GM13977 (cell line): ENCODE measurements around the gene MED23.

Source experiments
- DNase-seq: peaks from one replicate; pipeline ENCODE4 v3.0.0; 2012; ENCODE audit warnings: low spot score
- in situ Hi-C: fragments of 300-500 bp; cut with MboI; formaldehyde crosslinking; loops from one replicate; pipeline ENCODE4 v1.12.0; 2022; ENCODE audit warnings: low sequenced_read_pairs, low pct_unique_long_range_greater_than_20kb, mixed read lengths, inconsistent platforms; ENCODE audit not compliant: unreplicated experiment
- TF ChIP-seq, protein P1 (sequence below): IDR thresholded peaks from 2 replicates; pipeline ENCODE4 v1.5.1; 2012; ENCODE audit warnings: mild to moderate bottlenecking, control low read depth; ENCODE audit not compliant: insufficient read depth; ENCODE audit errors: extremely low read depth, missing control alignments

The MED23 gene

DNA sequence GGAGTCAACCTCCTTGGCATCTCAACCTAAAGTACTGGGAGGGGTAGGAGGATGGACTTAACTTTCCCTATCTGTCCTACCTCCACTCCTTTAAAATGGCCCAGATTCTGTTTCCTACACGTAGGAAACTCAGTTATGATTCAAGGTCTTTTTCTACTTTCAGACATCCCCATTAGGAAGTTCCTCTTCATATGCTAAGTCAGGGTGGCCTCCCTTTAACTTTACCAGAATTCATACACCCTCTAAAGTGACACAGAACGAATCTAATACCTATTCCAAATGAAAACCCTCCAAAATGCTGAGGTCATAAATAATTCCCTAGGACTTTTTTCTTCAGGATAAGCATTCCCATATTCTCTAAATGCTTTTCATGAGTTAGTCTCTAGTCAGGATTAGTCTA lies 39.4 kb downstream of the MED23 start:
- TF ChIP-seq, protein P1, sequence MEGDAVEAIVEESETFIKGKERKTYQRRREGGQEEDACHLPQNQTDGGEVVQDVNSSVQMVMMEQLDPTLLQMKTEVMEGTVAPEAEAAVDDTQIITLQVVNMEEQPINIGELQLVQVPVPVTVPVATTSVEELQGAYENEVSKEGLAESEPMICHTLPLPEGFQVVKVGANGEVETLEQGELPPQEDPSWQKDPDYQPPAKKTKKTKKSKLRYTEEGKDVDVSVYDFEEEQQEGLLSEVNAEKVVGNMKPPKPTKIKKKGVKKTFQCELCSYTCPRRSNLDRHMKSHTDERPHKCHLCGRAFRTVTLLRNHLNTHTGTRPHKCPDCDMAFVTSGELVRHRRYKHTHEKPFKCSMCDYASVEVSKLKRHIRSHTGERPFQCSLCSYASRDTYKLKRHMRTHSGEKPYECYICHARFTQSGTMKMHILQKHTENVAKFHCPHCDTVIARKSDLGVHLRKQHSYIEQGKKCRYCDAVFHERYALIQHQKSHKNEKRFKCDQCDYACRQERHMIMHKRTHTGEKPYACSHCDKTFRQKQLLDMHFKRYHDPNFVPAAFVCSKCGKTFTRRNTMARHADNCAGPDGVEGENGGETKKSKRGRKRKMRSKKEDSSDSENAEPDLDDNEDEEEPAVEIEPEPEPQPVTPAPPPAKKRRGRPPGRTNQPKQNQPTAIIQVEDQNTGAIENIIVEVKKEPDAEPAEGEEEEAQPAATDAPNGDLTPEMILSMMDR, result no peak
- in situ Hi-C loops, result no loop called here
- DNase-seq, result no peak

DNA sequence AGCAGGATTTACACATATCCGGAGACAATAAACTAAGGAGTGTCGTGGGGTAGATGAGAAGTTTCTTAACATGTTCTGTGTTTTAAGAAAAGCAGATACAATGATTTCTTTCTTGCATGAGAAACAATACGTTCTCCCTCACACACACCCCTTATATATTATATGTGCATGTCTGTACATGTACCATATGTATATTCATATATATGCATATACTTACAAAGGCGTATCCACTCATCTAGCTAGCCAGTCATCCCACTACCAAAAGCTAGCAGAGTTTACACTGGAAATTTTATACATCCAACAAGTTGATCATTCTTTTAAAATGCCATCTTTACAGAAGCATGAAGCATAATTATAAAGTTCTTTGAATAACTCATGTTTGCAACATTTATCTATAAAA lies 40.1 kb downstream of the MED23 start:
- in situ Hi-C loops, result no loop called here
- TF ChIP-seq, protein P1, result no peak
- no peak for DNase-seq

DNA sequence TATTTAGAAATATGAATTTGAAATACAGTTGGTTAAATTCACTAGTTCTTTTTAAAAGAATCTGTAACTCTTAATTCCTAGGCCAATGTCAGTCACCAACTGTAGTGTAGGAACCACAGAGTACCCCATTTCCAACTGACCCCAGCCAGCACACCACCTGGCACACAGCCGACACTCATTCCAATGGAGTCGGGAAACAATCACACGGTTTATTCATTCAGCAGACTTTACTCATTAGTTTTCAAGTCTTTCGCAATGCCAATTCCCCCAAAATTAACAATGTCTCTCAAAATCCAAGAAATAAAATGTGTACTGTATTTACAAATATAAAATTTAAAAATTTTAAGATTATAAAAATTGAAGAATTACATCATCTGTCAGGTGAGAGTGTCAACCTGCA lies 41.5 kb downstream of the MED23 start:
- in situ Hi-C loops, result no loop called here
- TF ChIP-seq, protein P1, result no peak
- DNase-seq, result no peak

DNA sequence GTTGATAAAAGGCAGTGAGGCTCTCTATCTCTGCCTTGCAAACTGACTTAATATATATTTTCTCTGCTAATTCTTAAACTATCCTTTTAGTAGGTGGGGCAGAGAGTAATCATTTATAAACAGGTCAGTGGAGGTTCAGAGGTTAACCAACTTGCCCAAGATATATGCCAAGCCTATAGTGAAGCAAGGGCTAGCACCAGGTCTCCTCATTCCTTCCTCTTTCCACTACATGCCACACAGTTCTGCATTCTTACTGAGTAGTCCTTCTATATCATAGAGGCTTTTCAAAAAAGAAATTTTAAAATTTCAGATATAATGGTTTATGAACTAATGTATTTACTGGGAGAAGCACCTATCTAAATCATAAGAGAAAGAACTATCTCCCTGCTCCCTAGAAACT lies 46.5 kb downstream of the MED23 start:
- DNase-seq, result no peak
- in situ Hi-C loops, result no loop called here
- TF ChIP-seq, protein P1, result no peak

DNA sequence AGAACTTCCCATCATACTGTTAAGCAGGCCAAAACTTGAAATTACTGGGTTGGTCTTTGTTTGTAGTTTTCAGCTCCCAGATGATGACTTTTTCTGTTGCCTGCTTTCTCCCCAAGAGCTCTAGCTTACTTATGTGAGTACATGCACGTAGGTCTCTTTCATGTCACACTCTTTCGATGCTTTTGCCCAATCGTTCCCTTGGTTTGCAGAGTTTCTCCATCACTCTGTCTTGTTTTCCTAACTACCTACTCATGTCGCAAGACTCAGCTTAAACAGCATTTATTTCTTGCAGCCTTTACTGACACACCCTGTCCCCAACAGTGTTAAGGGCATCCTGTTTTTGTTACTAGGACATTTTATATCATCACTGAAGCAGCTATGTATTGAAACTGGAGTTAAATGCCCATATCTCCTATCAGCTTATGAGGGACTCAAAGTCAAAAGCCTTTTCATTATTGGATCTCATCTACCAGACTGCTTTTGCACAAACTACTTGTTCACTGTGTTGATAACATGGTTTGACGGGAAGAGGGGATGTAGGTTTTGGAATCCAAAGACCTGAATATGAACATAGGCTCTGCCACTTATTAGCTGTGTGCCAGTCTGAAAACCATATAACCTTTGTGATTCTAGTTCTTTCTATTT lies 52.1 kb downstream of the MED23 start:
- DNase-seq, result no peak
- TF ChIP-seq, protein P1, result no peak
- in situ Hi-C loops, result no loop called here

DNA sequence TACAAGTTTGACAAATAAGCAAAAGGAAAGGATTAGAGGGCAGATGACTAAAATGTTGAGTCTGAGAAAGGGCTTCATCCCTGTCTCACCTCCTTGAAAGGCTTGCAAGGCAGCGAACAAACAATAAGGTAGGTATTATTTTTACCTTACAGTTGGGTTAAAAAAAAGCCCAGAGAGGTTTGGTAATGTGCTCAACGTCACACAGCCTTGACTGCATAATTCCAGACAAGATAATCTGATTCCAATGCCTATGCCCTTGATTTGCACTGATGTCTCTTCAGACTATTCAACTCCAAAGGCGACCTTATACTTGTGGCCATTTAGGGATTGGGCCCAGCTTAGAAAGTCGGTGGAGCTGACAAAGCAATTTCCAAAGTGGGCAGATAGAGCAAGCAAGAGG lies 53.4 kb downstream of the MED23 start:
- TF ChIP-seq, protein P1, result no peak
- in situ Hi-C loops, result no loop called here
- no peak for DNase-seq
